Mesothelial cell of epicardium (in vitro differentiated cells): ENCODE results near the gene DENND6B. TPM values are rescaled to one million over a fixed set of nuclear protein-coding genes. Genes with fewer than 3 reads are reported as not detected.

ENCODE experiments used
- DNase-seq, 2 experiments: peaks; one replicate each; pipeline ENCODE4 v3.0.0; 2021; ENCODE audit warnings: low spot score in 2 of 2; ENCODE audit not compliant: unreplicated experiment in 2 of 2
- H3K27ac Mint-ChIP-seq: 2 replicates; pipeline ENCODE4 v1.8.0; 2021; ENCODE audit warnings: mixed read lengths
- H3K27me3 Mint-ChIP-seq: 2 replicates; pipeline ENCODE4 v1.8.0; 2021; ENCODE audit warnings: low read depth, mixed read lengths
- H3K36me3 Mint-ChIP-seq: 2 replicates; pipeline ENCODE4 v1.8.0; 2021; ENCODE audit warnings: mixed read lengths
- H3K4me1 Mint-ChIP-seq: 2 replicates; pipeline ENCODE4 v1.8.0; 2021; ENCODE audit warnings: mixed read lengths
- H3K4me3 Mint-ChIP-seq: 2 replicates; pipeline ENCODE4 v1.8.0; 2021; ENCODE audit warnings: mild to moderate bottlenecking, moderate library complexity, mixed read lengths
- H3K9me3 Mint-ChIP-seq: 2 replicates; pipeline ENCODE4 v1.8.0; 2021; ENCODE audit warnings: mixed read lengths
- CTCF ChIP-seq: fragments of 200-600 bp; sonication (generic); IDR thresholded peaks from one replicate; pipeline ENCODE4 v1.5.0; 2021; ENCODE audit warnings: antibody characterized with exemption; ENCODE audit not compliant: unreplicated experiment
- total RNA-seq: library from RNA; stranded (reverse); gene quantifications from 3 replicates; pipeline ENCODE4 v1.2.1, GENCODE V29; 2021

Gene DENND6B
- total RNA-seq, 1 donor from 2014 or later: 19.2 TPM

- Mint-ChIP-seq H3K4me1 (peaks cover 4% of the 10 kb centered on the region), H3K36me3 (peaks cover 3% of the 10 kb centered on the region), H3K9me3 (no peaks in the 10 kb centered on the region), H3K27me3 (no peaks in the 10 kb centered on the region), H3K27ac (no peak overlapping the region), H3K4me3 (no peak overlapping the region)
- no peak for TF ChIP-seq CTCF
- no peak for DNase-seq
Measured at GRCh38 chr22:50315289-50316113, 11.3 kb downstream of the DENND6B start.

DNA sequence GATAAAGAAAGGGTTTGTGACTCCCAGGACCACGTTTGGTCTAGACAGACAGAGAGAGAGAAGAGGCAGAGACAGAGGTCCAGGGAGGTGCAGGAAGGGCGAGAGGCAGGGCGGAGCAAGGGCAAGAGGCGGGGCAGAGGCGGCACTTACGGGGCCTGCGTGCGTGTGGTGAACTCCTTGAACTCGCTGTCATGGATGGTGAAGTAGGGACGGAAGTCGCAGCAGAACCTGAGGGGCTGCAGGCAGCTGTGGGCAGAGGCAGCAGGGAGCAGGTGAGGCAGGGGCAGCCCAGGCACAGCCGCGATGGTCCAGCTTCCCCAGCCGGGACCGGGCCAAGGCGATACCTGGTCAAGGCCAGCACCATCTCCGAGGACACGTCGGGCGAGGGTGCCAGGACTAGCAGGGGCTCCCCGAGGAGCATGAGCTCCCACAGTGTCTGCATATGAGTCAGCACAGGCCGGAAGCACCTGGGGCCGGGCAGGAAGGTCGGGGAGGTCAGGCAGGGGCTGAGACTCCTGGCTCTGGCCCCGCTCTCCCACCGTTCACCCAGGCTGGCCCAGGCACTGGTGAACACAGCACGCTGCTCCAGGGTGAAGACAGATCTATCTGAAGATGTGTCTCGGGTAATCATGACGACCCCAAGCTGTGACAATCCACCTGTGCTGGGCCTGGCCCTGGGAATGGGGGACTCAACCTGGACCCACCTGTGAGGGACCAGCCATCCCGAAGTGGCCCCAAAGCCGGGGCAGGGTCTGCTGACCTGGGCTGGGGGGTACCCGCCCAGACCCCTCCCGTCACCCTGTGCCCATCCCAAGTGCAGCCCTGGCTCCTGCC is 12.1 kb downstream of the DENND6B start:
- H3K27me3 Mint-ChIP-seq: no peaks in the 10 kb centered on the region
- no peak overlapping the region for H3K4me3 Mint-ChIP-seq
- no peak for TF ChIP-seq CTCF
- H3K36me3 Mint-ChIP-seq: peaks cover 3% of the 10 kb centered on the region
- no peak overlapping the region for H3K27ac Mint-ChIP-seq
- H3K9me3 Mint-ChIP-seq: no peaks in the 10 kb centered on the region
- H3K4me1 Mint-ChIP-seq: peaks cover 4% of the 10 kb centered on the region
- no peak for DNase-seq

DNA sequence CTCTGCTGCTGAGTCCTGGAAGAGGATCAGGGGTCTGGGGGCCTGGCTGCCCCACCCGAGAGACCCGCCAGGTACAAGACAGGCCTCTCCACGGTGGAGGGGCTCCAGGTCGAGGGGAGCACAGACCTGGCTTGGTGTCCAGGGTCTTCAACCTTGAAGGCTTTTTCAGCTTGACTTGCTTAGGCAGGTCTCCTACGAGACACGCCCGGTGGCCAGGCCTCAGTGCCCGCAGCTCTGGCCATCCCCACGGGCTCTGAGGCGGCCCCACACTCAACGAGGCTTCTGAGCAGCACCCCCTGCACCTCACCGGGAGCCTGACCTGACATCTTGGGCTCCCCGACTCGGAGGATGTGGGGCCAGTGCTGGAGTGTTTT is 12.7 kb downstream of the DENND6B start:
- no peak for TF ChIP-seq CTCF
- Mint-ChIP-seq H3K27ac (no peak overlapping the region), H3K27me3 (no peaks in the 10 kb centered on the region), H3K4me3 (no peak overlapping the region), H3K36me3 (peaks cover 3% of the 10 kb centered on the region), H3K9me3 (no peaks in the 10 kb centered on the region), H3K4me1 (peaks cover 5% of the 10 kb centered on the region)
- no peak for DNase-seq

DNA sequence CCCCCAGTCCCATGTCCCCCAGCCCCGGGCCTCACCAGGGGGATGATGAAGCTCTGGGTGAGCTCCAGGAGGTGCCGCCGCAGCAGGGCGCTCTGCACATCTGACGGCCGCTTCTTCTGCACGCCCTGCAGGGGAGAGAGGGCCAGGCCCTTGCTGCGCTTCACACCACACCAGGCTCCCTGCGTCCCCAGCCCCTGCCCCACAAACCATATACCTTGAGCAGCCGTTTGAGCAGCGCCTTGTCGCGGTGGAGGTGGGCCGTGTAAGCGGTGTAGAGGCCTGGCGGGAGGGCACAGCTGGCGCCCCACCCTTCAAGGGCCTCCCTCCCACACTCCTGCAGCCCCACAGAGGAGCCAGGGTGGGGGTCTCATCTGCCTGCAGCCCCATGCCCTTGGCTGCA is 13.2 kb downstream of the DENND6B start:
- DNase-seq: no peak
- no peak overlapping the region for H3K4me3 Mint-ChIP-seq
- no peak overlapping the region for H3K27ac Mint-ChIP-seq
- no peaks in the 10 kb centered on the region for H3K9me3 Mint-ChIP-seq
- TF ChIP-seq CTCF: no peak
- H3K4me1 Mint-ChIP-seq: peaks cover 10% of the 10 kb centered on the region
- H3K27me3 Mint-ChIP-seq: no peaks in the 10 kb centered on the region
- peaks cover 3% of the 10 kb centered on the region for H3K36me3 Mint-ChIP-seq

DNA sequence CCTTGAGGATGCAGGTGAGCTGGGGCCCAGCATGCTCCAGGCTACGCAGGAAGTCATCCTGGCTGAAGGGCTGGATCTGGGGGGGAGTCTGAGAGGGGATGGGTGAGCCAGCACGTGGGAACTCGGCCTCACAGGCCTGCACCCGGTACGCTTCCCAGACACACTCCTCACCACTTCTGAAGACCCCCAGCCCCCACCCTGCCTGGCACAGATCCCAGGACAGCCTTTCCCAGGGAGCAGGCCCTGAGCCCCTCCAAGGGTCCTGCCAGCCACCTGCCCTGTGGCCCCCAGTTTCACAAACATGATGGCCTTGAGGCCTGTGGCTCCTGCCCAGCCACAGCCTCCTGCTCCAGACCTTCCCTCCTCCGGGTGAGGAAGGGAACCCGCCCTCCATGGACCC is 13.8 kb downstream of the DENND6B start:
- TF ChIP-seq CTCF: no peak
- Mint-ChIP-seq H3K27ac (no peak overlapping the region), H3K4me3 (no peak overlapping the region), H3K27me3 (no peaks in the 10 kb centered on the region), H3K4me1 (peaks cover 12% of the 10 kb centered on the region), H3K9me3 (no peaks in the 10 kb centered on the region), H3K36me3 (peaks cover 3% of the 10 kb centered on the region)
- DNase-seq: no peak
